Panc1 (cell line): ENCODE results near the gene ZSCAN23. TPM values are rescaled to one million over a fixed set of nuclear protein-coding genes. Genes with fewer than 3 reads are reported as not detected.
"Not testable (repeated sequence)": the region's sequence is repeated elsewhere in the genome, so short reads cannot be mapped to it uniquely, and the experiment has no call there.

ENCODE experiments used
- ATAC-seq: fragments of 200-7000 bp; cut with Tn5 transposase; 2 replicates; pipeline ENCODE4 v1.9.1; 2020; ENCODE audit warnings: mild to moderate bottlenecking, moderate library complexity
- BruUV-seq: library from RNA; stranded (reverse); fragments of 400-500 nt; replicated peaks from 2 replicates; lab custom pipeline; 2021; lab: Mats Ljungman, UMichigan
- CTCF ChIA-PET: fragments of 300-600 bp; sonication (Branson Sonifier 250); formaldehyde crosslinking; loops from one replicate; lab custom pipeline; 2022; ENCODE audit warnings: antibody characterized with exemption; lab: Charles Lee
- POLR2A ChIA-PET: fragments of 300-600 bp; sonication (Branson Sonifier 250); formaldehyde crosslinking; loops from one replicate; lab custom pipeline; 2022; ENCODE audit warnings: antibody characterized with exemption; lab: Charles Lee
- DNase-seq: peaks from one replicate; pipeline ENCODE4 v3.0.0-alpha.2; 2010; ENCODE audit warnings: low read depth, low spot score
- H3K27ac ChIP-seq: 2 replicates; pipeline ENCODE4 v1.5.1; 2011; ENCODE audit warnings: mild to moderate bottlenecking, low read length, inconsistent platforms
- H3K27me3 ChIP-seq: fragments of 200-500 bp; sonication (Bioruptor generic); 2 replicates; pipeline ENCODE4 v1.6.0; 2014; ENCODE audit warnings: low read length, inconsistent platforms; ENCODE audit not compliant: control insufficient read depth, insufficient read depth
- H3K36me3 ChIP-seq: fragments of 200-500 bp; sonication (Bioruptor generic); 2 replicates; pipeline ENCODE4 v1.5.1; 2014; ENCODE audit warnings: inconsistent platforms, mild to moderate bottlenecking, low read length, moderate library complexity; ENCODE audit not compliant: control insufficient read depth, insufficient read depth
- H3K4me1 ChIP-seq: 2 replicates; pipeline ENCODE4 v1.5.1; 2011; ENCODE audit warnings: inconsistent platforms, mild to moderate bottlenecking, low read length, moderate library complexity; ENCODE audit not compliant: control insufficient read depth, insufficient read depth
- H3K4me3 ChIP-seq, 2 experiments: 2 replicates each; pipeline ENCODE4 v1.5.1; 2011 to 2012; ENCODE audit warnings: low read depth in 2 of 2, low read length in 2 of 2, mild to moderate bottlenecking in 2 of 2, inconsistent platforms in 1 of 2, moderate library complexity in 1 of 2
- H3K9me3 ChIP-seq: fragments of 200-500 bp; sonication (Bioruptor generic); 2 replicates; pipeline ENCODE4 v1.5.1; 2014; ENCODE audit warnings: low read depth, mild to moderate bottlenecking, inconsistent platforms, low read length, moderate library complexity; ENCODE audit not compliant: control insufficient read depth, insufficient read depth
- CTCF ChIP-seq: fragments of 450-650 bp; IDR thresholded peaks from 2 replicates; pipeline ENCODE4 v1.5.1; 2017; ENCODE audit warnings: mild to moderate bottlenecking
- POLR2AphosphoS5 ChIP-seq: IDR thresholded peaks from 2 replicates; pipeline ENCODE4 v1.6.1; 2012; ENCODE audit warnings: mild to moderate bottlenecking, low read depth, low read length, moderate library complexity
- REST ChIP-seq, 2 experiments: IDR thresholded peaks; 2 replicates each; pipeline ENCODE4 v1.6.1; 2011 to 2012; ENCODE audit warnings: low read depth in 2 of 2, control low read depth in 1 of 2, low read length in 1 of 2, mild to moderate bottlenecking in 1 of 2, moderate library complexity in 1 of 2; ENCODE audit not compliant: insufficient read depth in 1 of 2
- SIN3A ChIP-seq: IDR thresholded peaks from 2 replicates; pipeline ENCODE4 v1.6.1; 2012; ENCODE audit warnings: low read depth, mild to moderate bottlenecking, low read length, moderate library complexity, borderline replicate concordance; ENCODE audit not compliant: insufficient read depth
- TCF7L2 ChIP-seq: IDR thresholded peaks from 2 replicates; pipeline ENCODE4 v1.6.1; 2011; ENCODE audit warnings: mild to moderate bottlenecking, low read depth, low read length, inconsistent platforms
- in situ Hi-C: cut with HindIII; loops from 2 replicates; pipeline ENCODE4 v1.10.0; 2016; ENCODE audit warnings: low sequenced_read_pairs, low pct_unique_long_range_greater_than_20kb
- intact Hi-C: fragments of 100-400 bp; cut with micrococcal nuclease; formaldehyde crosslinking; loops from one replicate; pipeline ENCODE4 v1.10.0; 2022; ENCODE audit not compliant: unreplicated experiment
- total RNA-seq: library from RNA; stranded (reverse); gene quantifications from one replicate; pipeline ENCODE4 v1.2.1, GENCODE V29; 2021; ENCODE audit not compliant: unreplicated experiment

The ZSCAN23 gene
- total RNA-seq, 1 experiment from 2014 or later: 1.6 TPM

GRCh38 chr6:28474441-28475219 lies 31.3 kb upstream of the ZSCAN23 start:
- Histone ChIP-seq H3K4me1 (peaks cover 8% of the 10 kb centered on the region; the same call in 1 of the 2 replicates), H3K9me3 (no peaks in the 10 kb centered on the region), H3K27ac (no peak overlapping the region), H3K27me3 (peaks cover 2% of the 10 kb centered on the region; the same call in 1 of the 2 replicates), H3K4me3 (peak overlapping the region; percentile 57 to 73), H3K36me3 (no peaks in the 10 kb centered on the region)
- ATAC-seq: peak; percentile 99
- TF ChIP-seq CTCF (no peak), POLR2AphosphoS5 (peak; percentile 43; the same call in 1 of the 2 replicates)
- CTCF ChIA-PET: interaction anchor here (0.6 kb wide), 1 partner anchor 423 kb away, joined by 6 read pairs; no protein-coding TSS in a partner anchor
- POLR2A ChIA-PET: interaction anchor here (0.7 kb wide), 1 partner anchor 127 kb away, joined by 3 read pairs; no protein-coding TSS in a partner anchor
- peak; percentile 92 for DNase-seq
- intact Hi-C loops: no loop called here
- BruUV-seq: no TSS peak
- in situ Hi-C loops: no loop called here

DNA sequence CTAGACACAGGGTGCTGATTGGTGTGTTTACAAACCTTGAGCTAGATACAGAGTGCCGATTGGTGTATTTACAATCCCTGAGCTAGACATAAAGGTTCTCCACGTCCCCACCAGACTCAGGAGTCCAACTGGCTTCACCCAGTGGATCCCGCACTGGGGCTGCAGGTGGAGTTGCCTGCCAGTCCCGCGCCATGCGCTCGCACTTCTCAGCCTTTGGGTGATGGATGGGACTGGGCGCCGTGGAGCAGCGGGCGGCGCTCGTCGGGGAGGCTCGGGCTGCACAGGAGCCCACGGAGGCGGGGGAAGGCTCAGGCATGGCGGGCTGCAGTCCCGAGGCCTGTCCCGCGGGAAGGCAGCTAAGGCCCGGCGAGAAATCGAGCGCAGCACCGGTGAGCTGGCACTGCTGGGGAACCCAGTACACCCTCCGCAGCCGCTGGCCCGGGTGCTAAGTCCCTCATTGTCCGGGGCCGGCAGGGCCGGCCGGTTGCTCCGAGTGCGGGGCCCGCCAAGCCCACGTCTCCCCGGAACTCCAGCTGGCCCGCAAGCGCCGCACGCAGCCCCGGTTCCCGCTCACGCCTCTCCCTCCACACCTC lies 26.0 kb upstream of the ZSCAN23 start:
- H3K27ac ChIP-seq, CTCF ChIA-PET, H3K4me3 ChIP-seq, H3K36me3 ChIP-seq, ATAC-seq, H3K27me3 ChIP-seq, BruUV-seq, intact Hi-C loops, H3K4me1 ChIP-seq, POLR2A ChIA-PET, DNase-seq, in situ Hi-C loops, H3K9me3 ChIP-seq: not testable (repeated sequence)

GRCh38 chr6:28468056-28468455 lies 24.8 kb upstream of the ZSCAN23 start:
- no peak for ATAC-seq
- Histone ChIP-seq H3K27ac (no peak overlapping the region), H3K9me3 (peaks cover 8% of the 10 kb centered on the region; the same call in 1 of the 2 replicates), H3K36me3 (no peaks in the 10 kb centered on the region), H3K27me3 (peaks cover 3% of the 10 kb centered on the region; the same call in 1 of the 2 replicates), H3K4me1 (no peaks in the 10 kb centered on the region), H3K4me3 (no peak overlapping the region)
- intact Hi-C loops: no loop called here
- no TSS peak for BruUV-seq
- ChIA-PET CTCF (no interaction called here), POLR2A (no interaction called here)
- no peak for DNase-seq
- in situ Hi-C loops: no loop called here
- TF ChIP-seq REST (IDR thresholded peaks at IDR 0.05; ENCODE audit: insufficient read depth in 1 of 2, low read depth in 2 of 2, low read length in 1 of 2): no peak
- TF ChIP-seq TCF7L2: no peak
- no peak for TF ChIP-seq SIN3A
- TF ChIP-seq POLR2AphosphoS5: no peak
- TF ChIP-seq CTCF: no peak
